Tibial artery (tissue), 4 donors: ENCODE data around the gene CAMSAP1.
"Not testable (repeated sequence)": the region's sequence is repeated elsewhere in the genome, so short reads cannot be mapped to it uniquely, and the experiment has no call there.

Experiments used
- DNase-seq, 2 donors: peaks; one replicate each; pipeline ENCODE4 v3.0.0-alpha.2; 2019
- H3K27ac ChIP-seq, 2 donors: fragments of 200-600 bp; sonication (generic) in 1 of 2; 1 replicate in 1 of 2; 2 replicates in 1 of 2; pipeline ENCODE4 v1.5.1; 2018 to 2019; ENCODE audit warnings: mild to moderate bottlenecking in 1 of 2
- H3K27me3 ChIP-seq, 2 donors: fragments of 200-600 bp; sonication (generic) in 1 of 2; one replicate each; pipeline versions ENCODE4 v1.5.1 to v1.6.0; 2016 to 2019
- H3K36me3 ChIP-seq, 3 donors: fragments of 200-600 bp; sonication (generic) in 2 of 3; one replicate each; pipeline ENCODE4 v1.5.1; 2016 to 2019; ENCODE audit warnings: mild to moderate bottlenecking in 2 of 3
- H3K4me1 ChIP-seq, 4 donors: fragments of 200-600 bp; sonication (generic) in 2 of 4; 1 replicate in 3 of 4; 2 replicates in 1 of 4; pipeline ENCODE4 v1.5.1; 2016 to 2019
- H3K4me3 ChIP-seq, 2 donors: fragments of 200-600 bp; sonication (generic) in 1 of 2; 1 replicate in 1 of 2; 2 replicates in 1 of 2; pipeline ENCODE4 v1.5.1; 2018 to 2019; ENCODE audit warnings: mild to moderate bottlenecking in 2 of 2
- H3K9me3 ChIP-seq, 3 donors: fragments of 200-600 bp; sonication (generic) in 1 of 3; one replicate each; pipeline ENCODE4 v1.5.1; 2016 to 2019
- CTCF ChIP-seq, 2 experiments: fragments of 200-600 bp in 1 of 2; fragments of 450-650 bp in 1 of 2; IDR thresholded peaks; one replicate each; pipeline ENCODE4 v1.5.1; 2017 to 2019; ENCODE audit warnings: antibody characterized with exemption in 2 of 2, mild to moderate bottlenecking in 1 of 2, moderate library complexity in 1 of 2
- intact Hi-C: fragments of 100-400 bp; cut with DNase I; formaldehyde crosslinking; loops from one replicate; pipeline ENCODE4 v1.15.0; 2023; ENCODE audit warnings: low total_unique reads

The CAMSAP1 gene

DNA sequence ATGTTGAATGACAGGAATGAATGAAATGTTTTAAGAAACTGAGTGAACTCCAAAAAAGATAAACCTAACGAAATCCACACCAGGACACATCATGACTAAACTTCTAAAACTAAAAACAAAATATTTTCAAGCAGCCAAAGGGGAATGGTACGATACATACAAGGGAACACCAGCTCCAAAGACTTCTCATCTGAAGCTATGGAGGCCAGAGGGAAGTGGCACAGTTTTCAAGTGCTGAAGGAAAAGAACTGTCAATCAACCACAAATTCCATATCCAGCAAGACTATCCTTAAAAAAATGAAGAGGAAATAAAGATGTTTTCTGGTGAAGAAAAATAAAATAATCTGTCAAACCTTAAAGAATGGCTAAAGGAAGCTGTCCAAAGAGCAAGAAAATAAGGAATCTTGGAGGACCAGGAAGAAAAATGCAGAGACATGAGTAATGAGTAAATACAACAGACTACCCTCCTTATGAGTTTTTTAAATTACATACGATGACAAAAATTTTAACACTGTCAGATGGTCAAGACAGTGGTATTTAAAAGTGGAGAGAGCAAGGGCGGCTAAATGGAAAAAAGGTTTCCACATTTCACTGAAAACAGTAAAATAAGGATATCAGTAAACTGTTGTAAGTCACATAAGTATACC, 12.0 kb downstream of the CAMSAP1 start:
- Histone ChIP-seq H3K9me3 (no peaks in the 10 kb centered on the region), H3K27ac (no peak overlapping the region), H3K36me3 (no peaks in the 10 kb centered on the region), H3K4me3 (no peak overlapping the region), H3K27me3 (no peaks in the 10 kb centered on the region), H3K4me1 (peaks cover 0 to 15% (median 3%) of the 10 kb centered on the region in 4 donors)
- no peak for TF ChIP-seq CTCF (IDR thresholded peaks at IDR 0.05)
- intact Hi-C loops = loop anchor here (10.0 kb wide), 1 partner anchor 741 kb away; no protein-coding TSS in a partner anchor
- no peak for DNase-seq

GRCh38 chr9:135893104-135893503, 14.2 kb downstream of the CAMSAP1 start:
- Histone ChIP-seq H3K4me1 (peaks cover 0 to 29% (median 8%) of the 10 kb centered on the region in 4 donors), H3K9me3 (no peaks in the 10 kb centered on the region), H3K4me3 (no peak overlapping the region), H3K36me3 (no peaks in the 10 kb centered on the region), H3K27ac (no peak overlapping the region), H3K27me3 (no peaks in the 10 kb centered on the region)
- no peak for TF ChIP-seq CTCF (IDR thresholded peaks at IDR 0.05)
- no peak for DNase-seq
- intact Hi-C loops = loop anchor here (10.0 kb wide), 1 partner anchor 738 kb away; no protein-coding TSS in a partner anchor

- H3K27ac ChIP-seq, H3K4me3 ChIP-seq, DNase-seq, H3K9me3 ChIP-seq, H3K27me3 ChIP-seq, H3K36me3 ChIP-seq: not testable (repeated sequence)
- H3K4me1 ChIP-seq = peaks cover 0 to 36% (median 13%) of the 10 kb centered on the region in 4 donors
- intact Hi-C loops = loop anchor here (10.0 kb wide), 1 partner anchor 738 kb away; no protein-coding TSS in a partner anchor
These were observed 15.0 kb downstream of the CAMSAP1 start for GRCh38 chr9:135892327-135892726.

DNA sequence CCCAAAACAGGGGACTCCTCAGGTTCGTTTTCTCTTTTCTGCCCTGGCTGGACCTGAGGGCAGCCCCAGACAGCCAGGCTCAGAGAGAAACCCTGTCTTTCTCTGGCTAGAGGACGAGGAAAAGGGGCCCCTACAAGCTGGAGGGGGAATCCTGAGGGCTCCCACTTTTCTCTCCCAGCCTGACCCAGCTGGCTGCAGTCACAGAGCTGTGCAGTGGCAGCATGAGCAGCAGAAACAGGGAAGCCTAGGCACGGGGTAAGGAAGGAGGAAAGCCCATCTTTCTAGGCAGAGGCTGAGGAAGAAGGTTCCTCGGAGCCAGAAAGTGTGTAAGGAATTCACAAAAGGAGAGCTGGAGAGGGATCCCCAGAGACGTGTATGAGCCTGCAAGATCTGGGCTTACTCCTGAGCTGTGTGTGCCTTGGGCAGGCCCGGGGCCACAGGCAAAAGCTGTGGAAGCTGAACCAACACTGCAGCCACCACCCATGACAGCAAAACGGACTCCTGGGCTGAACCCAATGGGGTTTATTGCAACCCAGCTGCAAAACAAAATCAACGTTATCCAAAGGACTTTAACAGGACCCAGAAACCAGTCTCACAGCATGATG, 16.2 kb downstream of the CAMSAP1 start:
- intact Hi-C loops = loop anchor here (10.0 kb wide), 1 partner anchor 736 kb away; no protein-coding TSS in a partner anchor
- no peak overlapping the region for H3K4me3 ChIP-seq
- no peaks in the 10 kb centered on the region for H3K27me3 ChIP-seq
- H3K4me1 ChIP-seq = peaks cover 0 to 48% (median 25%) of the 10 kb centered on the region in 4 donors
- TF ChIP-seq CTCF (IDR thresholded peaks at IDR 0.05) = no peak
- H3K9me3 ChIP-seq = no peaks in the 10 kb centered on the region
- no peaks in the 10 kb centered on the region for H3K36me3 ChIP-seq
- no peak for DNase-seq
- no peak overlapping the region for H3K27ac ChIP-seq

DNA sequence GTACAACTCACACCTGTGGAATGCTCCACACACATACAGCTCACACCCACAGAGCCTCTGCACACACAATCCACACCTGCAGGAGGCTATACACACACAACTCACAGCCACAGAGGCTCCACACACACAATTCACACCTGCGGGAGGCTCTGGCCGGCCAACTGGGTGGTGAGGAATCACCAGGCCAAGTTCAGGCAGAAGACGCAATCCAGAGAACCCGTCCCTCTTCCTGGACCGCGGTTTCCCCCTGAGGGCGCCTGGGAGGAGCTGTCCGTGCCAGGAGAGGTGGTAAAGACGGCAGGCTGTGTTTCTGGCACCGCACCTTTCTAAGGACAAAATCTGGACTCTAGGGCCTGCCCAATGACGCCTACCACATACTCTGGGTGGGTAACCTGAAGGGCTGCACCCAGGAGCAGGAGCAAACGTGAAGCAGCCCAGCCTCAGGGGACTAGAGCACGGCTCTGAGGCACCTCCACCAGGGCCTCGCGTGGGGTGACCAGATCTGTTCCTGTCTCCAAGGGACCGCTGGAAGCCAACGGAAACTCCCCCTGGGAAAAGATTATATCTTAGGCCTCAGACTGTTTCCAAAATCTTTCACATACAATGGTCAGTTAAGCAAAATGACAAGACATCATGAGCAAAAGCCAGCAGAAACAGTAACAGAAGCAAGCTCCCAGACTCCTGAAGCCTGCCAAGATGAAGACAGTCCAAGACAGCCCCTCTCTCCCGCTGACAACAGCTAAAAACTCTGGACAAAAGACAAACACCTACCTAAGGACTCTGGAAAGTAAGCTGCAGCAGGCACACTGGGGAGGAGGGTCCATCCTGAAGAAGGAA, 16.9 kb downstream of the CAMSAP1 start:
- H3K27me3 ChIP-seq = no peaks in the 10 kb centered on the region
- no peak overlapping the region for H3K27ac ChIP-seq
- no peak for DNase-seq
- intact Hi-C loops = loop anchor here (10.0 kb wide), 1 partner anchor 736 kb away; no protein-coding TSS in a partner anchor
- H3K36me3 ChIP-seq = no peaks in the 10 kb centered on the region
- no peaks in the 10 kb centered on the region for H3K9me3 ChIP-seq
- no peak overlapping the region for H3K4me3 ChIP-seq
- TF ChIP-seq CTCF (IDR thresholded peaks at IDR 0.05) = no peak
- H3K4me1 ChIP-seq = peaks cover 0 to 54% (median 28%) of the 10 kb centered on the region in 4 donors
